Gastrocnemius medialis (tissue), 4 donors: ENCODE data around the gene PSMG2. TPM values are rescaled to one million over a fixed set of nuclear protein-coding genes. Genes with fewer than 3 reads are reported as not detected.

Experiments used
- ATAC-seq, 2 donors: fragments of 150-250 bp; one replicate each; pipeline ENCODE4 v1.9.1; 2016
- DNase-seq, 2 donors: peaks; one replicate each; pipeline ENCODE4 v3.0.0-alpha.2; 2019
- H3K27ac ChIP-seq, 4 donors: fragments of 200-600 bp; sonication (generic); 1 replicate in 1 of 4; 2 replicates in 3 of 4; pipeline ENCODE4 v1.5.1; 2016 to 2018; ENCODE audit warnings: mild to moderate bottlenecking in 2 of 4, moderate library complexity in 1 of 4
- H3K27me3 ChIP-seq, 3 donors: fragments of 200-600 bp; sonication (generic) in 2 of 3; 1 replicate in 1 of 3; 2 replicates in 2 of 3; pipeline versions ENCODE4 v1.5.1 to v1.6.0; 2016 to 2019; ENCODE audit warnings: mild to moderate bottlenecking in 1 of 3, moderate library complexity in 1 of 3
- H3K36me3 ChIP-seq, 2 donors: fragments of 200-600 bp; sonication (generic) in 1 of 2; one replicate each; pipeline ENCODE4 v1.5.1; 2017 to 2018
- H3K4me1 ChIP-seq, 2 donors: fragments of 200-600 bp; sonication (generic) in 1 of 2; one replicate each; pipeline ENCODE4 v1.5.1; 2016 to 2017; ENCODE audit warnings: mild to moderate bottlenecking in 2 of 2
- H3K4me3 ChIP-seq, 4 donors: fragments of 200-600 bp; sonication (generic) in 3 of 4; 1 replicate in 1 of 4; 2 replicates in 3 of 4; pipeline ENCODE4 v1.5.1; 2016 to 2019; ENCODE audit warnings: mild to moderate bottlenecking in 2 of 4
- H3K9me3 ChIP-seq, 3 donors: fragments of 200-600 bp; sonication (generic) in 2 of 3; 1 replicate in 1 of 3; 2 replicates in 2 of 3; pipeline ENCODE4 v1.5.1; 2016 to 2019
- POLR2A ChIP-seq, 2 donors: fragments of 450-650 bp; IDR thresholded peaks; one replicate each; pipeline ENCODE4 v1.6.1; 2017; ENCODE audit warnings: antibody characterized with exemption in 2 of 2, mild to moderate bottlenecking in 2 of 2, moderate library complexity in 2 of 2
- in situ Hi-C, 4 donors: fragments of 200-750 bp; cut with MboI; loops; one replicate each; pipeline versions ENCODE4 v1.15.0 to v1.8.0; 2017; ENCODE audit warnings: low sequenced_read_pairs in 4 of 4
- intact Hi-C: fragments of 100-400 bp; cut with DNase I; formaldehyde crosslinking; loops from one replicate; pipeline ENCODE4 v1.15.1; 2023; ENCODE audit warnings: low total_unique reads
- total RNA-seq, 4 donors: library from RNA; depleted of rRNA; stranded (reverse); fragments of >200 nt; gene quantifications; one replicate each; pipeline versions ENCODE4 v1.1.0 to v1.2.3, GENCODE V29; 2016
- TF ChIP-seq, protein P1 (sequence below), 5 experiments: fragments of 450-650 bp in 3 of 5; fragments of 200-600 bp in 2 of 5; sonication (generic) in 2 of 5; IDR thresholded peaks in 4 of 5; conservative IDR thresholded peaks in 1 of 5; 1 replicate in 4 of 5; 2 replicates in 1 of 5; pipeline ENCODE4 v1.5.1; 2016 to 2019; ENCODE audit warnings: antibody characterized with exemption in 5 of 5, mild to moderate bottlenecking in 3 of 5, moderate library complexity in 3 of 5

The PSMG2 gene
- total RNA-seq, 4 donors from 2014 or later = 49.6 to 94.2 (median 63.4) TPM

DNA sequence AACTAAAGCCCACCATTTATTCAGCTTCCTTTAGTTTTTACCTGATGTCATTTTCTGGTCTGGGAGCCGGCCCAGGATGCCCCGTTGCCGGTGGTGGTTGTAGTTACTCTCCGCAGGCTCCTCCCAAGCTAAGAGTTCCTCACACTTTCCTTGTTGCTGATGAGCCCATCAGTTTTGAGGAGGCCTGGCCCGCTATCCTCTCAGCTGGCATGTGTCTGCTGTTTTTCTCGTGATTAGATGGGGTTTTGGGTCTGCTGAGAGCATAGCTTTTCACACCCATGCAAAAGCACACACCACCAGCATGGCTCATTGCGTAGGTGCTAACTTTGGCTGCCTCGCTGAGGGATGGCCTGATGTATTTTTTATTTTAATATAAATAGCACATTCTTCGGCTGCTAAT lies 72.1 kb downstream of the PSMG2 start:
- Histone ChIP-seq H3K27ac (no peak overlapping the region), H3K9me3 (no peaks in the 10 kb centered on the region), H3K4me3 (no peak overlapping the region), H3K27me3 (no peaks in the 10 kb centered on the region), H3K4me1 (no peaks in the 10 kb centered on the region), H3K36me3 (no peaks in the 10 kb centered on the region)
- intact Hi-C loops (no loop called here), in situ Hi-C loops (no loop called here)
- TF ChIP-seq, protein P1, sequence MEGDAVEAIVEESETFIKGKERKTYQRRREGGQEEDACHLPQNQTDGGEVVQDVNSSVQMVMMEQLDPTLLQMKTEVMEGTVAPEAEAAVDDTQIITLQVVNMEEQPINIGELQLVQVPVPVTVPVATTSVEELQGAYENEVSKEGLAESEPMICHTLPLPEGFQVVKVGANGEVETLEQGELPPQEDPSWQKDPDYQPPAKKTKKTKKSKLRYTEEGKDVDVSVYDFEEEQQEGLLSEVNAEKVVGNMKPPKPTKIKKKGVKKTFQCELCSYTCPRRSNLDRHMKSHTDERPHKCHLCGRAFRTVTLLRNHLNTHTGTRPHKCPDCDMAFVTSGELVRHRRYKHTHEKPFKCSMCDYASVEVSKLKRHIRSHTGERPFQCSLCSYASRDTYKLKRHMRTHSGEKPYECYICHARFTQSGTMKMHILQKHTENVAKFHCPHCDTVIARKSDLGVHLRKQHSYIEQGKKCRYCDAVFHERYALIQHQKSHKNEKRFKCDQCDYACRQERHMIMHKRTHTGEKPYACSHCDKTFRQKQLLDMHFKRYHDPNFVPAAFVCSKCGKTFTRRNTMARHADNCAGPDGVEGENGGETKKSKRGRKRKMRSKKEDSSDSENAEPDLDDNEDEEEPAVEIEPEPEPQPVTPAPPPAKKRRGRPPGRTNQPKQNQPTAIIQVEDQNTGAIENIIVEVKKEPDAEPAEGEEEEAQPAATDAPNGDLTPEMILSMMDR (IDR thresholded peaks at IDR 0.05 in 4 of 5, conservative IDR thresholded peaks at IDR 0.05 in 1 of 5) = no peak
- no peak for TF ChIP-seq POLR2A (IDR thresholded peaks at IDR 0.05)
- ATAC-seq (no peak), DNase-seq (no peak)

Other genes with a start within 250 kb of the PSMG2 start
- 10 to 100 TPM; 48.3 to 82.7 (median 55.1) TPM for gene SPIRE1, start 44.9 kb upstream of the PSMG2 start, total RNA-seq
- 1 to 10 TPM; 5.4 to 9.1 (median 6.8) TPM for gene CEP76, start 319 bp upstream of the PSMG2 start, total RNA-seq
- 10 to 100 TPM; 17.0 to 20.0 (median 17.5) TPM for gene PTPN2, start 181.2 kb downstream of the PSMG2 start, total RNA-seq
- gene SEH1L, start 245.0 kb downstream of the PSMG2 start, total RNA-seq = 10 to 100 TPM; 19.8 to 29.9 (median 28.2) TPM